WI38 (cell line): ENCODE results near the gene PACS2.

Source experiments
- H3K4me3 ChIP-seq: 2 replicates; pipeline ENCODE4 v1.5.1; 2011; ENCODE audit warnings: low read depth, mild to moderate bottlenecking, control low read depth, low read length
- CTCF ChIP-seq: IDR thresholded peaks from 2 replicates; pipeline ENCODE4 v1.5.1; 2012; ENCODE audit warnings: low read depth, mild to moderate bottlenecking, control low read depth, low read length

PACS2 gene

DNA sequence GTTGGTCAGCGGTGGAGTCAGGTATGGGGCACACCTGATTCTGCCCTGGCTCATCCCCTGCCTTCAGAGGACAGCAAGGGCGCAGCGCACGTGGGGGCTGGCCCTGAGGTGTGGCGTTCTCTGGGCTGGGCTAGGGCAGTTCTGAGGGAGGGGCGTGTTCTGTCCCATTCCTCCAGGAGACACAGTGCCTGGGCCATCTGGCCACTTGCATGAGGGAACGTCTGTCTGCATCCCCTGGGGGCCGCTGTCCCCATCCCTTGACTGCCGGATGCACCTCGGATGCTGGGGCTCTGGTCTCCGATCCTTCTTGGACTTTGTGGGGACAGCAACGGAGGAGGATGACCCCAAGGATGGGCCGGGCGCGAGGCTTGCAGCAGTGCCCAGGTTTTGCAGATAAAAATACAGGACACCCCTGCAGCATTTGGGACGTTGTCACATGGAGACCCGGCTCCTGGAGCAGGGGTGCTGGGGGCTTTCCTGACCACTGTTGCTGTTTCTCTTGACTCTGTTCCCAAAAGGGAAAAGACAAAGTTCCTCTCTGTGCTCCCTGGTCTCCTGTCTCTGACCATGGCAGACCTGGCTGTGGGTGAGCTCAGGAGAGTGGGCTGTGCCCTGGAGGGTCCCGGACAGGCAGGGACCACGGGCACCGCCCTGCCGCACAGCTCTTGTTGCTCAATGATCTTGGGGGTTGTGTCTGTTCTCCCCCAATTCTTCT, 112.0 kb downstream of the PACS2 start:
- H3K4me3 ChIP-seq, result no peak overlapping the region
- TF ChIP-seq CTCF, result no peak

- no peak for TF ChIP-seq CTCF
- H3K4me3 ChIP-seq, result no peak overlapping the region
Measured at GRCh38 chr14:105427412-105427811, 112.9 kb downstream of the PACS2 start.

DNA sequence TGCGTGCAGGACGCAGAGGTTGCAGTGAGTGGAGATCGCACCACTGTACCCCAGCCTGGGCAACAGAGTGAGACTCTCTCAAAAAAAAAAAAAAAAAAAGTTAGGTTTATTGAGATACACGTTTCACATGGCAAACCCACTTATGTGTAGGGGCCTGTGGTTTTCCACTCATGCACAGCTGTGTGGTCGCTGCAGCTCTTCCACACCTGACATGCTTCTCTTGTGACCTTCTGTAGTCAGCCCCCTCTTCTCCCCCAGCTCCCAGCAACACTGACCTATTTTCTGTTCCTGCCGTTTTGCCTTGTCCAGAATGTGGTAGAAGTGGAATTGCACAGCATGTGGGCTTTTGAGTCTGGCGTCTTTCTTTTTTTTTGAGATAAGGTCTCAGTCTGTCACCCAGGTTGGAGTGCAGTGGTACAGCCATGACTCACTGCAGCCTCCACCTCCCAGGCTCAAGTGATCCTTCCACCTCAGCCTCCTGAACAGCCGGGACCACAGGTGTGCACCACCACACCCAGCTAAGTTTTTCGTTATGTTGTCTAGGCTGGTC, 113.5 kb downstream of the PACS2 start:
- TF ChIP-seq CTCF, result no peak
- H3K4me3 ChIP-seq, result no peak overlapping the region

- no peak for TF ChIP-seq CTCF
- no peak overlapping the region for H3K4me3 ChIP-seq
Measured at GRCh38 chr14:105430042-105430441, 115.5 kb downstream of the PACS2 start.

GRCh38 chr14:105430565-105430964, 116.0 kb downstream of the PACS2 start:
- H3K4me3 ChIP-seq, result no peak overlapping the region
- no peak for TF ChIP-seq CTCF

DNA sequence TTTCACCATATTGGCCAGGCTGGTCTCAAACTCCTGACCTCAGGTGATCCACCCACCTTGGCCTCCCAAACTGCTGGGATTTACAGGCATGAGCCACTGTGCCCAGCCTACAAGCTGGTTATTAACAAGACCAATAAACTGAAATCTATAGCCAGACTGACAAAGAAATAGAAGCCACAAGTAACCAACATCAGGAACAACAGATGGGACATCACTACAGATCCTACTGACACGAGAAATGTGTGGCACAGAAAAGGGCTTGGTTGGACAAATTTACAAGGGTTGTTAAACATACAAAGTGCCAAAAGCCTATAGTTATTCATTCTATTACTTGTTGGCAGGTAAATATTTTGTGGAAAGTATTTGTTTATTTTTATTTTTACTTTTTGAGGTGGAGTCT, 116.7 kb downstream of the PACS2 start:
- no peak for TF ChIP-seq CTCF
- H3K4me3 ChIP-seq, result no peak overlapping the region

GRCh38 chr14:105432657-105433056, 118.1 kb downstream of the PACS2 start:
- no peak overlapping the region for H3K4me3 ChIP-seq
- no peak for TF ChIP-seq CTCF
